Heart left ventricle (tissue), 13 donors: ENCODE measurements around the gene DHX35.

Experiments
- CTCF ChIP-seq, 12 donors: fragments of 200-600 bp; sonication (generic) in 4 of 12; IDR thresholded peaks; one replicate each; pipeline versions ENCODE4 v1.5.0 to v1.8.0; 2018 to 2022; ENCODE audit warnings: antibody characterized with exemption in 12 of 12, mild to moderate bottlenecking in 5 of 12
- POLR2A ChIP-seq, 2 donors: fragments of 450-650 bp; IDR thresholded peaks; one replicate each; pipeline ENCODE4 v1.6.1; 2017; ENCODE audit warnings: antibody characterized with exemption in 2 of 2, mild to moderate bottlenecking in 2 of 2, moderate library complexity in 2 of 2
- donor health status: ischemic (EF 13 %, LVEDD 7.1; RV severe dilation, severe dysfunction).
- donor health status: DM: no; HTN: yes; CAD: no.
- donor health status: DM: no; HTN: no; CAD: no.
- donor health status: ischemic (EF 25% LVEDD 6.9; RV normal size, moderate dysfunction).
- donor health status: ischemic (EF 25% LVEDD 5.7; RV mildly dilated, moderate dysfunction).
- donor health status: ischemic (EF 35%, LVEDD 5.7; RV mildly dilated, moderate dysfunction).
- donor health status: nonischemic (EF 11% LVEDD 7.7; RV severe dilation, severe dysfunction).
- donor health status: DM: yes; HTN: yes; CAD: no.
- donor health status: PGD.
- donor health status: ischemic (EF 29% LVEDD 5.4; RV normal size, mild dysfunction).
- donor health status: nonischemic (EF 23%, LVEDD 6.1; RV moderate dilation, normal function).

GRCh38 chr20:39047417-39047985, 85.4 kb downstream of the DHX35 start:
- TF ChIP-seq CTCF (IDR thresholded peaks at IDR 0.05), result no peak
- no peak for TF ChIP-seq POLR2A (IDR thresholded peaks at IDR 0.05)
